Esophagus muscularis mucosa (tissue), 3 donors: ENCODE measurements around the gene RNF224.

ENCODE experiments used
- POLR2A ChIP-seq: fragments of 450-650 bp; IDR thresholded peaks from one replicate; pipeline ENCODE4 v1.6.1; 2017; ENCODE audit warnings: antibody characterized with exemption, moderate library complexity, mild to moderate bottlenecking, low read depth
- TF ChIP-seq, protein P1 (sequence below), 3 experiments: fragments of 200-600 bp in 2 of 3; fragments of 450-650 bp in 1 of 3; sonication (generic) in 2 of 3; IDR thresholded peaks; one replicate each; pipeline ENCODE4 v1.5.1; 2017 to 2019; ENCODE audit warnings: antibody characterized with exemption in 3 of 3, mild to moderate bottlenecking in 2 of 3, moderate library complexity in 1 of 3

DNA sequence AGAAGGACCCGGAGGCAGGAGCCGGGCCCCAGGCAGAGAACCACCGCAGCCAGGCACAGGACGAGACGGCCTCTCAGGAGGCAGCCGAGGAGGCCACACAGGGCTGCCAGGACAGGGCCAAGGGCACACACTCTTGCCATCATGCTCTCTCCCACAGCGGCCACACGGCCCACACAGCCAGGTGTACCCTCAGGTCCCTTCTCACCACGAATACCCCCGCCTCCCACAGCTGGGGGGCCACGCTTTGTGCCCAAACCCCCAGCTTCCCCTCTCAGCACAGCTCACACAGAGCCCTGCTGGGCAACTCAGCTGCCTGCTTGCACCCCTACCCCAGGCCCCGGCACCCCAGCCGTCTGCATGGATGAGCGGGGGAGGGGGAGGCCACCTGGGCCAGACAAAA lies 33.5 kb upstream of the RNF224 start:
- TF ChIP-seq POLR2A, result no peak
- TF ChIP-seq, protein P1, sequence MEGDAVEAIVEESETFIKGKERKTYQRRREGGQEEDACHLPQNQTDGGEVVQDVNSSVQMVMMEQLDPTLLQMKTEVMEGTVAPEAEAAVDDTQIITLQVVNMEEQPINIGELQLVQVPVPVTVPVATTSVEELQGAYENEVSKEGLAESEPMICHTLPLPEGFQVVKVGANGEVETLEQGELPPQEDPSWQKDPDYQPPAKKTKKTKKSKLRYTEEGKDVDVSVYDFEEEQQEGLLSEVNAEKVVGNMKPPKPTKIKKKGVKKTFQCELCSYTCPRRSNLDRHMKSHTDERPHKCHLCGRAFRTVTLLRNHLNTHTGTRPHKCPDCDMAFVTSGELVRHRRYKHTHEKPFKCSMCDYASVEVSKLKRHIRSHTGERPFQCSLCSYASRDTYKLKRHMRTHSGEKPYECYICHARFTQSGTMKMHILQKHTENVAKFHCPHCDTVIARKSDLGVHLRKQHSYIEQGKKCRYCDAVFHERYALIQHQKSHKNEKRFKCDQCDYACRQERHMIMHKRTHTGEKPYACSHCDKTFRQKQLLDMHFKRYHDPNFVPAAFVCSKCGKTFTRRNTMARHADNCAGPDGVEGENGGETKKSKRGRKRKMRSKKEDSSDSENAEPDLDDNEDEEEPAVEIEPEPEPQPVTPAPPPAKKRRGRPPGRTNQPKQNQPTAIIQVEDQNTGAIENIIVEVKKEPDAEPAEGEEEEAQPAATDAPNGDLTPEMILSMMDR (IDR thresholded peaks at IDR 0.05), result no peak
